ENCODE data around the gene ANAPC10.

- TF ChIP-seq CTCF (conservative IDR thresholded peaks at IDR 0.05) (no peak), ZFX (IDR thresholded peaks at IDR 0.05) (no peak)
Observed at GRCh38 chr4:145042601-145043285, 55.3 kb downstream of the ANAPC10 start.
